HG03039 (cell line): ENCODE data around the gene NFKB1.
A peak's percentile ranks its signal among the peaks of the same experiment; 100 is the strongest.
"Not testable (repeated sequence)": the region's sequence is repeated elsewhere in the genome, so short reads cannot be mapped to it uniquely, and the experiment has no call there.

Source experiments
- ATAC-seq: cut with Tn5 transposase; IDR thresholded peaks from one replicate; pipeline ENCODE4 v1.9.1; 2021; ENCODE audit warnings: mild to moderate bottlenecking, moderate library complexity; ENCODE audit not compliant: unreplicated experiment

NFKB1 gene

GRCh38 chr4:102560571-102561341 lies 59.6 kb downstream of the NFKB1 start:
- ATAC-seq, result no peak

DNA sequence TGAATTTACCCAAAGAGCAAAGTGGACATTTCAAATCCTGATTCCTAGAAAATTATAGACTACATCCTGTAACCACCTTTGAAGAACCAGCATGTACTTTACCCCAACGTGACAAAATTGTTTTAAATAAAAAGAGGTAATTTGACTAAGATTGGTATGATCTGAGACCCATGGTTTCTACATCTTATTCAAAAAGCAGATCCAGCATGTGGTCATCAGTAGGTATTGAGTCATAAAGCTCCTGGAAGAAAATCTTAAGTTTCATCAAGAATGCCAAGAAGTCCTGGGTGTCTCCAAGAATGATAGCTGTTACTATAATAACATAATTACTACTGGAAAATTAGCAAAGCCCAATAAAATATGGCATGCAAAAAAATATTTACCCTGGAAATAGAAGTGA lies 61.8 kb downstream of the NFKB1 start:
- ATAC-seq, result no peak

- peak; percentile 78 for ATAC-seq
Observed at GRCh38 chr4:102564399-102565059, 63.4 kb downstream of the NFKB1 start.

DNA sequence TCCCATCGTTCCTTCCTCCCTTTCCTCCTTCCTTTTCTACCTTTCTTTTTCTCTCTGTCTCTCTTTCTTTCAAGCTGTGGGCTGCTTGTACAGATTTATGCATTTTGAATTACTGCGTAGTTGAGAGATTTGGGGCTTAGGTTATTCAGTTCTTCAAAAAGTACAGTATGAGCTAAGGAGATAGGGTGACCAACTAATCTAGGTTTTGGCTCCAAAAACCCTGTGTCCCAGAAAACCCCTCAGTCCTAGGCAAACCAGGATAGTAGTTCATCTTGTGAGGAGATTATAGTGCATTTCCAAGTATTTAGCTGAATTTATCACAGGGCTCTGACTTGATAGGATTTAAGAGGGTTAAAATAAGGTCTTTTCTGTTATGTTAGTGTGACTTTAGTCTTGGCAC lies 64.5 kb downstream of the NFKB1 start:
- ATAC-seq, result no peak

DNA sequence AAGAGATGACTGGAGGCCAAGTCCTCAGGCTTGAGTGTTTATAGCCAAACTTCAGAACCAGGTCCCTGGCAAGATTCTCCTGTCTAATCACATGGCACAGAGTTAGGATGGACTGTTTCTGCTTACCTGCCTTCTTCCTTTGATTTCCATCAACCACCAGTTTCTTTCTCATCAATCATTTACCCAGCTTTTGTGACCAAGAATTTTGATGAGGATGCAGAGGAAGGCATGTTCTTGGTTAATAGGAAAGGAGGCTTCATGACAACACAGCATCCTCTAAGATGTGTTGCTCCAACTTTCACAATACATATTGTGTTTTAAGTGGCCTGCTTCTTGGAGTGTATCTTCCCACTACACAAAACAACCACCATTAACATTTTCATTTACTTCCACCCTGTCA lies 65.3 kb downstream of the NFKB1 start:
- no peak for ATAC-seq

- ATAC-seq, result no peak
Observed at GRCh38 chr4:102567427-102567826, 66.3 kb downstream of the NFKB1 start.

GRCh38 chr4:102569200-102569599 lies 68.0 kb downstream of the NFKB1 start:
- no peak for ATAC-seq

DNA sequence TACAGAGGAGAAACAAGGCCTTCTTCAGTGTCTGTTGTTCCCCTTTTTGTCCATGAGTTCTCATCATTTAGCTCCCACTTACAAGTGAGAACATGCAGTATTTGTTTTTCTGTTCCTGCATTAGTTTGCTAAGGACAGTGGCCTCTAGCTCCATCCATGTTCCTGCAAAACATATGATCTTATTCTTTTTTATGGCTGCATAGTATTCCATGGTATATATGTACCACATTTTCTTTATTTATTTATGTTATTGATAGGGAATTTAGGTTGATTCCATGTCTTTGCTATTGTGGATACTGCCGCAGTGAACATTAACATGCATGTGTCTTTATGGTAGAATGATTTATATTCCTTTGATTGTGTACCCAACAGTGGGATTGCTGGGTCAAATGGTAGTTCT lies 69.1 kb downstream of the NFKB1 start:
- ATAC-seq, result not testable (repeated sequence)

GRCh38 chr4:102572452-102572851 lies 71.3 kb downstream of the NFKB1 start:
- ATAC-seq, result no peak

GRCh38 chr4:102574317-102574716 lies 73.2 kb downstream of the NFKB1 start:
- ATAC-seq, result no peak

DNA sequence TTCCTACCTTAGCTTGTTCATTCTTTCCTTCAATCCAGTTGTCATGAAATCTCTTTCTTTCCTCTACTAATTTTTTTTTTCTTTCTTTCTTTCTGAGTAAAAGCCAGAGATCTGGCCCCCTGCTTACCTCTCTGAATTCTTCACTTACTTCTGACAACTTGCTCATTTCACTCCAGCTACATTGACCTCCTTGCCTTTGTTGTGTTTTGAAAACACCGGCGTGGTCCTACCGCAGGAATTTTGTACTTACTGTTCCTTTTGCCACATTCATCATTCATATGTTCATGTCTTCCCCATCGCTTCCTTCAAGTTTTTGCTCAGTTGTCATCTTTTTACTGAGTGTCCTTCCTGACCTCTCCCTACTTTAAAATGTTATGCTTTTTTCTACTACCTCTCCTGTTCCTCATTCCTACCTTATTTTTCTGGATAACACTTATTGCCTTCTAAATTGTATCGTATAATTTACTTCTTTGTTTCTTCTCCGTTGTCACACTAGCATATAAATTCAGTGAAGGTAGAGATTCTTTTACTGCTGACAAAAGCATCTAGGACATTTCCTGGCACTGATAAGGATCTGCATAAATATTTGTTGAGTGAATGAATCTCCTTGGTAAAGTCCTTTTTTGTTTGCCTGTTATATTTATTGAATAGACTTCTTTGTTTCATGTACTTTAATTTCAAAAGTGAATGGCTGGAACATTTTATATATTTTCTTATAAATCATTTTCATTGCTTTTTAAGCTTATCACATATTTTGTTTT lies 74.4 kb downstream of the NFKB1 start:
- ATAC-seq, result no peak

GRCh38 chr4:102578270-102578669 lies 77.1 kb downstream of the NFKB1 start:
- no peak for ATAC-seq

GRCh38 chr4:102578819-102579218 lies 77.7 kb downstream of the NFKB1 start:
- no peak for ATAC-seq

GRCh38 chr4:102579794-102580462 lies 78.8 kb downstream of the NFKB1 start:
- no peak for ATAC-seq

DNA sequence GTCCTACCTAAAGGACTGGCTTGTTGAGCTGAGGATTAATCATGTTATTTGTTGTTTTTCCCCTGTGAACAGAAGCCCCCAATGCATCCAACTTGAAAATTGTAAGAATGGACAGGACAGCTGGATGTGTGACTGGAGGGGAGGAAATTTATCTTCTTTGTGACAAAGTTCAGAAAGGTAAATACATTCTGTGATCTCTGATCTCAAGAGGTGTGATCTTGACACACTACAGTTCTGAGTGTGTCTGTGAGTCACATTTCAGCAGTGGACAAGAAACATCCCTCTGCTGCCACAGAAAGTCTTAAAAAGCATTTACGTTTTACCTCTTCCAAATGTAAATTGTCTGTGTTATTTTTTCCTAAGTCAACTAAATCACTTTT lies 79.3 kb downstream of the NFKB1 start:
- no peak for ATAC-seq

DNA sequence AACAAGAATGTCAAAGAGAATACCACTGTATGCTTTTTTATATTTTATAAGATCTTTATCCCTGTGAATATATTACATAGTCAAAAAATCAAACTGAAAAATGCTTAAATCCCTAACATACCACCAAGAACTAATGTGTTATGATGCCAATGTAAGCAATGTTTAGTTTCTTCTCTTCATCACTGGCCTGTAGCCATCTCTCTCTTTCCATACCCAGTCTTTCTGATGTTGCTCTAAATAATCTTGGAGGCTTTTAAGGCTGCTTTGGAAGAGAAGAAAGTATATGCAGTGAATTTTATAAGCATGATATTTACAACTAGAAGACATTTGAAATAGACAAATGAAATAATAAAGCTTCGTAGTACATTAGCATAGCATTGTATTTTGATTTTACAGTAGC lies 82.9 kb downstream of the NFKB1 start:
- no peak for ATAC-seq

DNA sequence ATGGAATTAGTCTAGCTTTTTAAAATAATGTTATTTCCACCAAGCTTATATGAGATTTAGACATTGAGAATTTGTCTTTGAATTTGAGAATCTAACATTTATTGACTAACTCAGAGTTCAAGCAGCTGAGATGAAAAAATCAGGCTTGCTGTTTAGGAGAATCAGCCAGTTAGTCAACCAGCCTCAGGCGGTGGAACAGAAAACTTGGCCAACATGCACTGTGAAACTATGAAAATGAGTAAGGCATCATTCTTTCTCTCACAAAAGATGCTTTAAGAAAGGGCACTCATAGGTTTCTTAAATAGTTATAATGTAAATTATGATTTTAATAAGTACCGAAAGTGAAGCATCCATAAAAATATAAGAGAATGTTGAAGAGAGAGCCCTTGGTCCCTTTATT lies 84.2 kb downstream of the NFKB1 start:
- ATAC-seq, result no peak

- ATAC-seq, result no peak
Observed at GRCh38 chr4:102586002-102586643, 85.0 kb downstream of the NFKB1 start.

- no peak for ATAC-seq
Observed at GRCh38 chr4:102586644-102587021, 85.5 kb downstream of the NFKB1 start.

DNA sequence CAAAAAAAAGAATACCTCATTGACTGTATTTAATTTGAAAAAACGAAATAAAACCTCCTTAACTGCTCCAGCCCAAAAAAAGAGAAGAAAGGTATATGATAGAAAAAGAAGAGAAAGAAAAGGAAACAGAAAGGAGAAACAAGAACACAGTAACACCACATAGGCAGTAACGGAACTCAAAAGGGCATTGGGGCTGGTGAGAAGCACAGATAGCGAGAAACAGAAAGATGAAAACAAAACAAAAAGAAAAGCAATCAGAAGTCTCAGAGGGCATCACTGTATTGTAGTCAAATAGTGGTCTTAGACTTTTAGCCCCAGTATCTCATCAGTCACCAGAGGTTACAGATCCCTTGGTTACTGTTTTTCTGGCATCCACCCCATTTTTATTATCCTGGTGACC lies 88.6 kb downstream of the NFKB1 start:
- ATAC-seq, result no peak

DNA sequence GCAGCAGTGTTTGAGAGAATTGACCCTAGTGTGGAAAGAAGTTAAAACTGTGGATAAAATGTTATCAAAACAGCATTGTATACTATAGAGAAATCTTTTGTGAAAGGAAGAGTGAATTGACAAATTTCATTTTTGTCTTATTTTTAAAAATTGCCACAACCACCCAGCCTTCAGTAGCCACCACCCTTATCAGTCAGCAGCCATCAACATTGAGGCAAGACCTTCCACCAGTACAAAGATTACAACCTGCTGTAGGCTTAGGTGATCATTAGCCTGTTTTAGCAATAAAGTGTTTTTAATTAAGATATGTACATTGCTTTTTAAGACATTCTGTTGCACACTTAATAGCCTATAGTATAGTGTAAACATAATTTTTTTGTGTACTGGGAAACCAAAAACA lies 91.1 kb downstream of the NFKB1 start:
- ATAC-seq, result no peak
